Endothelial cell of umbilical vein (primary cell): ENCODE measurements around the gene SUSD2. TPM values are rescaled to one million over a fixed set of nuclear protein-coding genes. Genes with fewer than 3 reads are reported as not detected.

Source experiments
- BruUV-seq: library from RNA; stranded (reverse); fragments of 400-500 nt; replicated peaks from 2 replicates; lab custom pipeline; 2021; lab: Mats Ljungman, UMichigan
- CTCF ChIA-PET: fragments of 300-600, 350-600 bp; sonication (Branson Sonifier 250); formaldehyde crosslinking; loops from one replicate; lab custom pipeline; 2021; ENCODE audit warnings: antibody characterized with exemption, inconsistent platforms; lab: Charles Lee
- POLR2A ChIA-PET: fragments of 300-600, 350-600 bp; sonication (Branson Sonifier 250); formaldehyde crosslinking; loops from one replicate; lab custom pipeline; 2021; ENCODE audit warnings: antibody characterized with exemption, inconsistent platforms; lab: Charles Lee
- DNase-seq: peaks from one replicate; pipeline ENCODE4 v3.0.0-alpha.2; 2011; ENCODE audit warnings: low read depth, low spot score
- FAIRE-seq: peaks from 2 replicates; lab custom pipeline; 2011; peaks lifted over from hg19 to GRCh38; lab: Jason Lieb, UNC
- H2AFZ ChIP-seq: 2 replicates; pipeline ENCODE4 v1.6.0; 2012; ENCODE audit warnings: low read depth, low read length, control low read depth, inconsistent platforms
- H3K27ac ChIP-seq: 2 replicates; pipeline ENCODE4 v1.5.1; 2011; ENCODE audit warnings: low read depth, mild to moderate bottlenecking, control low read depth, low read length, moderate library complexity; ENCODE audit not compliant: insufficient read depth
- H3K27me3 ChIP-seq, 2 experiments: 2 replicates each; pipeline versions ENCODE4 v1.6.0 to v1.6.1; 2011; ENCODE audit warnings: low read length in 2 of 2, mixed read lengths in 1 of 2; ENCODE audit not compliant: control insufficient read depth in 2 of 2, insufficient read depth in 2 of 2
- H3K36me3 ChIP-seq, 2 experiments: 2 replicates in 1 of 2; 3 replicates in 1 of 2; pipeline ENCODE4 v1.5.1; 2011; ENCODE audit warnings: low read length in 2 of 2, mild to moderate bottlenecking in 1 of 2, moderate library complexity in 1 of 2; ENCODE audit not compliant: control insufficient read depth in 2 of 2, insufficient read depth in 2 of 2; ENCODE audit errors: extremely low read depth in 1 of 2
- H3K4me1 ChIP-seq: 3 replicates; pipeline ENCODE4 v1.5.1; 2011; ENCODE audit warnings: mild to moderate bottlenecking, low read length; ENCODE audit not compliant: control insufficient read depth, insufficient read depth; ENCODE audit errors: extremely low read depth
- H3K4me2 ChIP-seq: 2 replicates; pipeline ENCODE4 v1.6.1; 2011; ENCODE audit warnings: low read length, control low read depth, mixed read lengths; ENCODE audit not compliant: insufficient read depth
- H3K4me3 ChIP-seq, 3 experiments: fragments of 200-600 bp in 1 of 3; sonication (generic), shearing (Covaris generic) in 1 of 3; replicated peaks in 1 of 3; 2 replicates each; pipeline ENCODE4 v1.5.1; 2011 to 2016; ENCODE audit warnings: control low read depth in 3 of 3, low read length in 3 of 3, mild to moderate bottlenecking in 2 of 3, inconsistent platforms in 1 of 3, low read depth in 1 of 3, moderate library complexity in 1 of 3; ENCODE audit not compliant: insufficient read depth in 1 of 3
- H3K79me2 ChIP-seq: 2 replicates; pipeline ENCODE4 v1.6.0; 2012; ENCODE audit warnings: low read length, inconsistent platforms; ENCODE audit not compliant: control insufficient read depth, insufficient read depth
- H3K9ac ChIP-seq: replicated peaks from 2 replicates; pipeline ENCODE3; 2011; ENCODE audit warnings: low read length, control low read depth; ENCODE audit not compliant: insufficient read depth; ENCODE audit errors: extremely low read depth
- H3K9me1 ChIP-seq: replicated peaks from 3 replicates; pipeline ENCODE4 v1.6.0; 2011; ENCODE audit warnings: mild to moderate bottlenecking, low read length; ENCODE audit not compliant: control insufficient read depth, insufficient read depth; ENCODE audit errors: extremely low read depth
- H3K9me3 ChIP-seq: replicated peaks from 2 replicates; pipeline ENCODE4 v1.5.1; 2012; ENCODE audit warnings: low read length, inconsistent platforms; ENCODE audit not compliant: control insufficient read depth, insufficient read depth
- H4K20me1 ChIP-seq: replicated peaks from 2 replicates; pipeline ENCODE3; 2011; ENCODE audit warnings: mild to moderate bottlenecking, low read length; ENCODE audit not compliant: control insufficient read depth, insufficient read depth; ENCODE audit errors: extremely low read depth
- CTCF ChIP-seq, 2 donors: IDR thresholded peaks; 1 replicate in 1 of 2; 2 replicates in 1 of 2; pipeline ENCODE4 v1.5.1; 2011; ENCODE audit warnings: low read length in 2 of 2, mild to moderate bottlenecking in 2 of 2, moderate library complexity in 2 of 2, control low read depth in 1 of 2, inconsistent platforms in 1 of 2, low read depth in 1 of 2; ENCODE audit not compliant: insufficient read depth in 1 of 2; ENCODE audit errors: extremely low read depth in 1 of 2
- FOS ChIP-seq: IDR thresholded peaks from 2 replicates; pipeline ENCODE4 v1.6.1; 2011; ENCODE audit warnings: mild to moderate bottlenecking, low read length, moderate library complexity, borderline replicate concordance; ENCODE audit not compliant: insufficient read depth
- GATA2 ChIP-seq: IDR thresholded peaks from 2 replicates; pipeline ENCODE4 v1.7.0; 2011; ENCODE audit warnings: low read depth, mild to moderate bottlenecking, moderate library complexity, mixed read lengths, low read length; ENCODE audit not compliant: insufficient read length, insufficient read depth
- MAX ChIP-seq: IDR thresholded peaks from 2 replicates; pipeline ENCODE4 v1.6.1; 2011; ENCODE audit not compliant: insufficient read depth, insufficient read length
- MYC ChIP-seq: IDR thresholded peaks from one replicate; pipeline ENCODE4 v1.6.1; 2011; ENCODE audit warnings: mild to moderate bottlenecking, low read depth, low read length
- POLR2A ChIP-seq: IDR thresholded peaks from 2 replicates; pipeline ENCODE4 v1.6.1; 2012; ENCODE audit warnings: low read depth, mild to moderate bottlenecking, control low read depth, low read length
- POLR2AphosphoS5 ChIP-seq: IDR thresholded peaks from 2 replicates; pipeline ENCODE4 v1.6.1; 2012; ENCODE audit warnings: low read depth, mild to moderate bottlenecking, control low read depth, low read length, moderate library complexity; ENCODE audit not compliant: insufficient read depth
- dilution Hi-C: fragments of 300-500 bp; cut with MboI; formaldehyde crosslinking; loops from one replicate; pipeline ENCODE4 v1.15.0; 2019; ENCODE audit warnings: low sequenced_read_pairs; ENCODE audit not compliant: extremely low pct_ligation_motif_present
- intact Hi-C: fragments of 100-400 bp; cut with micrococcal nuclease; formaldehyde crosslinking; loops from one replicate; pipeline ENCODE4 v1.10.0; 2022
- polyA plus RNA-seq, 4 experiments: library from polyadenylated mRNA; depleted of rRNA in 3 of 4; stranded (reverse) in 3 of 4; unstranded in 1 of 4; fragments of >200 nt; gene quantifications; 2 replicates each; pipeline versions ENCODE4 v1.2.1 to v1.2.3, GENCODE V29; 2011 to 2012; ENCODE audit warnings: missing spikeins in 1 of 4
- total RNA-seq: library from RNA; stranded (reverse); gene quantifications from 2 replicates; pipeline ENCODE4 v1.2.3, GENCODE V29; 2021

SUSD2 gene
- total and polyA plus RNA-seq, 2 donors (not counting 3 experiments of a cell fraction or from before 2014, with no cell fraction given), result 0.26 to 0.27 TPM

- Histone ChIP-seq H3K9me1 (no peaks in the 10 kb centered on the region), H3K4me1 (no peaks in the 10 kb centered on the region), H3K79me2 (no peaks in the 10 kb centered on the region), H3K36me3 (peaks cover 3 to 24% of the 10 kb centered on the region in 2 experiments), H3K9ac (no peak overlapping the region), H3K4me3 (no peak overlapping the region), H3K27me3 (no peaks in the 10 kb centered on the region), H4K20me1 (no peaks in the 10 kb centered on the region), H3K4me2 (no peak overlapping the region), H3K9me3 (no peaks in the 10 kb centered on the region), H3K27ac (no peak overlapping the region), H2AFZ (no peak overlapping the region)
- dilution Hi-C loops (no loop called here), intact Hi-C loops (loop anchor here (1.0 to 10.0 kb wide), 4 partner anchors 18 to 310 kb away; no protein-coding TSS in a partner anchor)
- FAIRE-seq, result peak; percentile 81
- peak; percentile 65 for DNase-seq
- TF ChIP-seq CTCF (IDR thresholded peaks at IDR 0.05; ENCODE audit: extremely low read depth in 1 of 2, insufficient read depth in 1 of 2, low read depth in 1 of 2, low read length in 2 of 2) (peak; percentile 85 to 95), MAX (no peak)
- ChIA-PET CTCF (interaction anchor here (0.6 to 3.0 kb wide), 34 partner anchors 9 to 380 kb away, joined by 3 to 40 read pairs (median 5); partner anchors contain the start of genes CABIN1, GUCD1, MIF and SLC2A11), POLR2A (no interaction called here)
- no TSS peak for BruUV-seq
These were observed 6.0 kb upstream of the SUSD2 start for GRCh38 chr22:24175160-24175808.

- H3K9ac ChIP-seq, result no peak overlapping the region
- H3K27me3 ChIP-seq, result no peaks in the 10 kb centered on the region
- BruUV-seq, result no TSS peak
- dilution Hi-C loops (no loop called here), intact Hi-C loops (loop anchor here (5.0 to 10.0 kb wide), 2 partner anchors 219 to 311 kb away; no protein-coding TSS in a partner anchor)
- H3K4me1 ChIP-seq, result no peaks in the 10 kb centered on the region
- H3K36me3 ChIP-seq, result peaks cover 3 to 23% of the 10 kb centered on the region in 2 experiments
- FAIRE-seq (no peak), DNase-seq (no peak)
- no peak for TF ChIP-seq MYC
- TF ChIP-seq POLR2A, result no peak
- no peak for TF ChIP-seq POLR2AphosphoS5
- no peak for TF ChIP-seq GATA2
- no peak for TF ChIP-seq FOS
- ChIA-PET POLR2A (no interaction called here), CTCF (interaction anchor here (0.9 to 3.0 kb wide), 9 partner anchors 10 to 314 kb away, joined by 4 to 38 read pairs (median 10); partner anchors contain the start of gene CABIN1)
- no peak overlapping the region for H3K4me3 ChIP-seq
- H3K9me1 ChIP-seq, result no peaks in the 10 kb centered on the region
- H4K20me1 ChIP-seq, result no peaks in the 10 kb centered on the region
- no peak overlapping the region for H3K4me2 ChIP-seq
- H3K27ac ChIP-seq, result no peak overlapping the region
- no peak overlapping the region for H2AFZ ChIP-seq
- H3K79me2 ChIP-seq, result no peaks in the 10 kb centered on the region
- no peaks in the 10 kb centered on the region for H3K9me3 ChIP-seq
These were observed 5.2 kb upstream of the SUSD2 start for GRCh38 chr22:24176040-24176439.
